ENCODE measurements around the gene LRRC52. TPM values are rescaled to one million over a fixed set of nuclear protein-coding genes. Genes with fewer than 3 reads are reported as not detected.

Gene LRRC52
- total and polyA plus RNA-seq, 2 of the 13 experiments (the other 11 are each of a cell fraction or from before 2014, with no cell fraction given), result not detected

DNA sequence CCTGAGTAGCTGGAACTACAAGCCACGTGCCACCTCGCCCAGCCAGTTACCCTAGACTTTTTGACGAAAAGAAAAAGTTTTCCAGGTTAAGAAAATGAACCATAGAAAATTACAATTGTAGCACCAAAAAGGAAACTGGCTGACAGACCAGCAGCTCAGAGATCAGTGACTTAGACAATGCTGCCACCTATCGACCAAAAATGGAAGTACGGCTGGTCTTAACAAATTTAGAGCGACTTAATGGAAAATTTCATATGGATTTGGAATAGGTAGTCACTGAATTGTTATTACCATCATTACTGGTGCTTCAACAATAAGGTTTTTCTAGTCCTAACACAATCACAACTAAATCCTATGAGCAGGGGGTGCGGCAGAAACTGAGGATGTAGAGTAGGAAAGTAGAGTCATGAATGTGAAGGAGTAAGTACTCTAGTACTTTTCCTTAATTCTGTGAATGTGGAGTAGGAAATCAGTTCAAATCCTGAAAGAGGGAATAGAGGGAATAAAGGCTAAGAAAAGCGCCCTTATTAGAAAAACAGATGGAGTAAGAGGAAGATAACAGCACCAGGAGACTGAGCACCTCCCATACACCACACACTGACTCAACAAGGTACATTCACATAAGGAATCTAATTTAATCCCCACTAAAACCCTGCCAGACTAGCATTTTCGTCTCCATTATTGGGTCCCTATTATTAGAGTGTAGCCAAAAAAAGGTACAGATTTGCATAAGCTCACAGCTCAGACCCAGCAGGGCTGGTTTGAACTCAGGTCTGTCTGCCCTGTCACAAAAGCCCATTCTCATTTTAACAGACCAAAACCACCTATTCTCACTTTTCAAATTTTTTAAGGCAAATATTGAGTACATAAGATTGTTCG is 49.4 kb downstream of the LRRC52 start:
- Histone ChIP-seq H2AFZ (ENCODE audit: low read length) (no peak overlapping the region), H3K36me3 (replicated peaks in 1 of 2; ENCODE audit: control insufficient read depth in 1 of 2, insufficient read depth in 2 of 2, low read length in 2 of 2) (no peaks in the 10 kb centered on the region), H4K20me1 (ENCODE audit: insufficient read depth, low read length) (no peaks in the 10 kb centered on the region), H3K4me3 (replicated peaks in 1 of 3; ENCODE audit: insufficient read depth in 1 of 3, low read depth in 2 of 3, low read length in 3 of 3) (no peak overlapping the region), H3K27me3 (ENCODE audit: control insufficient read depth in 1 of 2, insufficient read depth in 2 of 2, low read length in 2 of 2) (no peaks in the 10 kb centered on the region), H3K9me3 (ENCODE audit: low read length) (no peaks in the 10 kb centered on the region), H3K4me1 (ENCODE audit: insufficient read depth, low read length) (peaks cover 10% of the 10 kb centered on the region), H3K27ac (ENCODE audit: extremely low read length, insufficient read depth, low read length) (no peak overlapping the region), H3K9ac (ENCODE audit: insufficient read depth, low read depth, low read length) (no peak overlapping the region), H3K4me2 (ENCODE audit: low read depth, low read length) (no peak overlapping the region), H3K79me2 (ENCODE audit: insufficient read depth, low read length) (no peaks in the 10 kb centered on the region)
- DNase-seq (ENCODE audit: low spot score) (peak; percentile 59), FAIRE-seq (peak; percentile 93), ATAC-seq (peak; percentile 60; the same call in 2 of the 3 replicates)
- CTCF ChIA-PET (ENCODE audit: low intra/inter-chr PET ratio, low total read pairs), result interaction anchor here (0.9 to 3.7 kb wide), 5 partner anchors 186 to 225 kb away, joined by 3 to 34 read pairs (median 32); no protein-coding TSS in a partner anchor
- in situ Hi-C loops (cut with HindIII; ENCODE audit: extremely low pct_ligation_motif_present, low pct_unique_long_range_greater_than_20kb), result loop anchor here (5.0 to 25.0 kb wide), 2 partner anchors 191 to 456 kb away; no protein-coding TSS in a partner anchor
- POLR2A ChIA-PET, result no interaction called here
- WGBS (ENCODE audit: low lambda C conversion rate), result 0% methylated on average over 10 of the region's 10 CpGs
- intact Hi-C loops (cut with micrococcal nuclease; ENCODE audit: unreplicated experiment), result loop anchor here (1.0 to 10.0 kb wide), 5 partner anchors 185 to 478 kb away; no protein-coding TSS in a partner anchor
- no TSS peak for BruUV-seq (replicated peaks)
- TF ChIP-seq ZNF564 (CRISPR knock-in tag; IDR thresholded peaks at IDR 0.05) (no peak), ZFX (CRISPR knock-in tag; IDR thresholded peaks at IDR 0.05; ENCODE audit: low read depth) (no peak), SMC3 (IDR thresholded peaks at IDR 0.05; ENCODE audit: low read length) (peak; percentile 89), RERE (CRISPR knock-in tag; IDR thresholded peaks at IDR 0.05; ENCODE audit: low read depth) (no peak), STAG1 (CRISPR knock-in tag; IDR thresholded peaks at IDR 0.05) (peak; percentile 94), ZNF143 (CRISPR knock-in tag; IDR thresholded peaks at IDR 0.05) (no peak), RFXANK (CRISPR knock-in tag; IDR thresholded peaks at IDR 0.05) (no peak), MIER3 (CRISPR knock-in tag; IDR thresholded peaks at IDR 0.05; ENCODE audit: borderline replicate concordance) (no peak), E2F2 (CRISPR knock-in tag; IDR thresholded peaks at IDR 0.05; ENCODE audit: borderline replicate concordance) (no peak), SKI (IDR thresholded peaks at IDR 0.05; ENCODE audit: partially characterized antibody) (no peak), SP4 (CRISPR knock-in tag; IDR thresholded peaks at IDR 0.05) (no peak), CTCF (CRISPR knock-in tag; IDR thresholded peaks at IDR 0.05) (peak; percentile 82), MIXL1 (CRISPR knock-in tag; IDR thresholded peaks at IDR 0.05) (no peak), ZMYM2 (CRISPR knock-in tag; IDR thresholded peaks at IDR 0.05) (no peak)
- TF ChIP-seq, protein P1, sequence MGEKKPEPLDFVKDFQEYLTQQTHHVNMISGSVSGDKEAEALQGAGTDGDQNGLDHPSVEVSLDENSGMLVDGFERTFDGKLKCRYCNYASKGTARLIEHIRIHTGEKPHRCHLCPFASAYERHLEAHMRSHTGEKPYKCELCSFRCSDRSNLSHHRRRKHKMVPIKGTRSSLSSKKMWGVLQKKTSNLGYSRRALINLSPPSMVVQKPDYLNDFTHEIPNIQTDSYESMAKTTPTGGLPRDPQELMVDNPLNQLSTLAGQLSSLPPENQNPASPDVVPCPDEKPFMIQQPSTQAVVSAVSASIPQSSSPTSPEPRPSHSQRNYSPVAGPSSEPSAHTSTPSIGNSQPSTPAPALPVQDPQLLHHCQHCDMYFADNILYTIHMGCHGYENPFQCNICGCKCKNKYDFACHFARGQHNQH (CRISPR knock-in tag; IDR thresholded peaks at IDR 0.05), result no peak

Data from HepG2 (cell line).